Coronary artery (tissue), 2 donors: Measurements from ENCODE around the gene CSNK2A1.

Experiments
- DNase-seq: peaks from one replicate; pipeline ENCODE4 v3.0.0-alpha.2; 2017; ENCODE audit warnings: low spot score
- H3K27ac ChIP-seq, 2 donors: fragments of 200-600 bp; sonication (generic); one replicate each; pipeline ENCODE4 v1.5.1; 2016 to 2019
- H3K4me3 ChIP-seq: fragments of 200-600 bp; sonication (generic); 2 replicates; pipeline ENCODE4 v1.5.1; 2016; ENCODE audit warnings: mild to moderate bottlenecking, moderate library complexity
- TF ChIP-seq, protein P1 (sequence below): fragments of 200-600 bp; sonication (generic); IDR thresholded peaks from one replicate; pipeline ENCODE4 v1.5.1; 2019; ENCODE audit warnings: antibody characterized with exemption

The CSNK2A1 gene

DNA sequence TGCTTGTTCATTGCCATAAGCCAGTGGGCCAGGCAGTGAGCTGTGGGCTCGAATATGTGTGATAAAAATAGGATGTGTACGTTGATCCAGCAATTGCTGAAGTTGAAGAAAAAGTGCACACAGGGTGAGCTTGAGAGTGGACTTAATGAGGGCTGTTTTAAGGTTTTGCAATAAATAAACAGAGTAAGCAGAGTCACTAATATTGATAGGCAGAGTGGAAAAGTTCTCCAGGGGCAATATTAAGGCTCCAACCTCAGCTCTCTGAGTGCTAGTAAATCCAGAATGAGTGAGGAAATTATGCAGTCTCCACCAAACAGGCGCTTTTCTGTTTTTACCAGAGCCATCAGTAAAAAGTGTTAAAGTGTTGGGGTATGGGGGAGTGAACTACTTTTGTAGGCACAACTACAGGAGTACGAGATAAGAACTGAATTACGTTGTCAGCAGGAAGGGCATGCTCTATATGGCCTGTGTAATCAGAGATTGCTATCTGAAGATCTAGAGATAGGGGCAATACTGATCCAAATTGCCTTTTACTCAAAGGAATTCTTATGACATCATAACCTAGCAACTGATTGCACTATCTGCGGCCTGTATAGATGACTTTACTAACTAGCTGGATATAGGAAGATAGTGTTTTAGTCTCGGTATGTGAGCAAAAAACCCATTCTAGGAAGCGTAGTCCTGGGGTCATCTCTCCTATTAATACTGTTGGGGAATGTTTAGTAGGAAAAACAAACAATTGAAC, 73.7 kb downstream of the CSNK2A1 start:
- H3K4me3 ChIP-seq, result no peak overlapping the region
- no peak for DNase-seq
- TF ChIP-seq, protein P1, sequence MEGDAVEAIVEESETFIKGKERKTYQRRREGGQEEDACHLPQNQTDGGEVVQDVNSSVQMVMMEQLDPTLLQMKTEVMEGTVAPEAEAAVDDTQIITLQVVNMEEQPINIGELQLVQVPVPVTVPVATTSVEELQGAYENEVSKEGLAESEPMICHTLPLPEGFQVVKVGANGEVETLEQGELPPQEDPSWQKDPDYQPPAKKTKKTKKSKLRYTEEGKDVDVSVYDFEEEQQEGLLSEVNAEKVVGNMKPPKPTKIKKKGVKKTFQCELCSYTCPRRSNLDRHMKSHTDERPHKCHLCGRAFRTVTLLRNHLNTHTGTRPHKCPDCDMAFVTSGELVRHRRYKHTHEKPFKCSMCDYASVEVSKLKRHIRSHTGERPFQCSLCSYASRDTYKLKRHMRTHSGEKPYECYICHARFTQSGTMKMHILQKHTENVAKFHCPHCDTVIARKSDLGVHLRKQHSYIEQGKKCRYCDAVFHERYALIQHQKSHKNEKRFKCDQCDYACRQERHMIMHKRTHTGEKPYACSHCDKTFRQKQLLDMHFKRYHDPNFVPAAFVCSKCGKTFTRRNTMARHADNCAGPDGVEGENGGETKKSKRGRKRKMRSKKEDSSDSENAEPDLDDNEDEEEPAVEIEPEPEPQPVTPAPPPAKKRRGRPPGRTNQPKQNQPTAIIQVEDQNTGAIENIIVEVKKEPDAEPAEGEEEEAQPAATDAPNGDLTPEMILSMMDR, result no peak
- no peak overlapping the region for H3K27ac ChIP-seq

DNA sequence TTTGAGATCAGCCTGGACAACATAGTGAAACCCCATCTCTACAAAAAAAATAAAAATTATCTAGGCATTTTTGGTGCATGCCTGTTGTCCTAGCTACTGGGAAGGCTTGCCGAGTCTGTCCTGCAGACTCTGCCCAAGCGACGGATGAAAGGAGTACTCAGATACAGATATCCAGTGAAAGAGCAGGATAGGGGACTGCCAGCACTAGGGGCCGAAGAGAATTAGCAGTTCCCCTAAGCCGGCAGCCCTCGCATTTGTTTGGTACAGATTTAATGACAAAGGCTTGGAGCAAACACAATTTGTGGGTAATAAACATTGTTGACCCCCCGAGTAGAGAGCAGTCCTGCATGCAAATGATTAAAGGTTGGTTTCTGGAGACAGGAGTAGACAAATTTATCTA, 75.8 kb downstream of the CSNK2A1 start:
- TF ChIP-seq, protein P1, result no peak
- DNase-seq, result no peak
- no peak overlapping the region for H3K4me3 ChIP-seq
- no peak overlapping the region for H3K27ac ChIP-seq

DNA sequence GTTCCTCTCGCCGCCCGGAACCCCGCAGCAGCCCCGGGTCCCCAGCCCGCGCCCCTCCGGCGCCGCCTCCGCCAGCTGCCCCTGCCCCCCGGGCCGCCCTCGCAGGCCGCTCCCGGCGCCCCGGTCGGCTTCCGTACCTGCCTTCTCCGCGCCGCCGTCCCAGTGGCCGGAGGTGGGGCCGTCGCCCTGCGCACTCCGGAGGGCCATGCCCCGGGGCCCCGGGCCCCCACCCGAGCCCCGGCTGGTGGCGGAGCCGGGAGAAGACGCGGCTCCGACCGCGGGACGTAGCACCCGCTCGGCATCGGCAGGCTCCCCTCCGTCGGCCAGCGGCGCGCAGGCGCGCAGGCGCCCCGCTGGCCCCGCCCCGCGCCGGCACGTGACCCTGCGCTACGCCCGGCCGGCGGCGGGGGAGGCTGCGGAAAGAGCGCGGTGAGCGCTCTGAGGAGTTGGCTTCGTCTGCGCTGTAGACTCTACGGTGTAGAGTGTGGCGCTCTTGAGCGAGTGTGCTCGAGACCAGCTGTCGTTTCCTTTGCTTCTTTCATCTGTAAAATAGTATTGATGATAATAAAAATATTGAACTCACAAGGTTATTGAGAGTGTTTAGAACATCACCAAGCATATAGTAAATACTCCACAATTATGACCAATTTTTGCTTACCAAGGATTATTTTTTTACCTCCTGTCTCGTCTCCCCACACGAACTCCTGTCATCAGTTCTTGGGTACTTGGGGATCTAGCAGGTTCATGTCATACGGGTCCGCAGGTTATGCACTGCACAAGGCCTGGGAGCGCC, 81.2 kb downstream of the CSNK2A1 start, which contains the start of gene TBC1D20:
Gene TBC1D20 (minus strand): TSS at position 335 of the 793 bp plus-strand sequence. CDS start 128 bp downstream, at position 207.
- TF ChIP-seq, protein P1, result no peak

DNA sequence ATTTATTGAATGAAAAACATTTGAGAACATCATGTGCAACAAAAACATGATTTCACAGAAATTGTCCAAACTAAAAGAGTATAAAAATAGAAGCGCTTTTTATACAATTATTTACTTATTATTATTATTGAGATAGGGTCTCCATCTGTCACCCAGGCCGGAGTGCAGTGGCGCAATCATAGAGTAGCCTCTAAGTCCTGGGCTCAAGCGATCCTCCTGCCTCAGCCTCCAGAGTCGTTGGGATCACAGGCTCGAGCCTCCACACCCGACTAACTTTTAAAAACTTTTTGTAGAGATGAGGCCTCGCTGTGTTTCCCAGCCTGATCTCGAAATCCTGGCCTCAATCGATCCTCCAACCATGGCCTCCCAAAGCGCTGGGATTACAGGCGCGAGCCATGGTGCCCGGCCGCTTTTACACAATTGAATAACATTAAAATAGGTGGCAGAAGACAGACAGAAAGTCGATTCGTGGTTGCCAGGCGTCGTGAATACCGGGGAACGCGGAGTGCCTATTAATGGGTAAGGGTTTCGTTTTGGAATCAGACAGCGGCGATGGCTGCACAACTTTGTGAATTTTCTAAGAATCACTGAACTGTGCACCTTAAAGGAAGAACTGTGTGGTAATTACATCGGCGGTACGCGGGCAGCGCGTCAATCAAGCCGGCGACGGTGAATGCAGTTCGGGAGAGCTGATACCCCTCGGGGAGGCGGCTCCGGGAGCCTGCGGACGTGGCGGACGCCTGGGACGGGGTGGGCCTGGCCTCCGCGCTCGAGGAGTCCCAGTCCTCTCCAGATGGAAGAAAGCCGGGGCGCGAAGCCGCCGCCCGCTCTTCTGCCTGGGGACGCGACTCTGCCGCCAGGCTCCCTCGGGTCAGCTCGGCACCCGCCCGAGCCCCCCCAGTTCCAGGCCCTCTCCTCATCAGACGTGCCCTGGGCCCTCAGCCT, 82.1 kb downstream of the CSNK2A1 start:
- TF ChIP-seq, protein P1, result no peak
- H3K27ac ChIP-seq, result peak overlapping the region; percentile 82 to 98
- H3K4me3 ChIP-seq, result peak overlapping the region; percentile 98
- peak; percentile 82 for DNase-seq

More for the DNA sequence above, 81.2 kb downstream of the CSNK2A1 start, which contains the start of gene TBC1D20:
- peak; percentile 83 for DNase-seq
- H3K4me3 ChIP-seq, result peak within 1 kb of the TSS; percentile 98
- peak within 1 kb of the TSS; percentile 82 to 98 for H3K27ac ChIP-seq

DNA sequence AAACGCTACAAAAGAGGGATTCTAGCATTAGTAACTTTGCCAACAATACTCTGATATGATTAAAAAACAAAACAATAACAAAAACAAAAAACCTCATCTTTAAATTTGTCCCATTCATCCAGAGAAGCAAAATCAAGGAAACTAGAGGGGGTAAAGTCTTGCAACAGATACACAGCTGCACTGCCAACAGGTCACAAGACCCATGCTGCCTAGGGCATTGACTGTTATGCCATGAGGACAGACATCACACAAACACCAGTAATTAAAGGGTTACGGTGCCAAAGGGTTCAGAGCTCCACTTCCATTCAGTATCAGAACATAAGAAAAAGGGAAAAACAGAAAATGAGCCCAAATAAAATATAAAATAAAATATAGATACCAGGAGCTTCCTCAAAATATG, 82.9 kb downstream of the CSNK2A1 start:
- no peak for DNase-seq

DNA sequence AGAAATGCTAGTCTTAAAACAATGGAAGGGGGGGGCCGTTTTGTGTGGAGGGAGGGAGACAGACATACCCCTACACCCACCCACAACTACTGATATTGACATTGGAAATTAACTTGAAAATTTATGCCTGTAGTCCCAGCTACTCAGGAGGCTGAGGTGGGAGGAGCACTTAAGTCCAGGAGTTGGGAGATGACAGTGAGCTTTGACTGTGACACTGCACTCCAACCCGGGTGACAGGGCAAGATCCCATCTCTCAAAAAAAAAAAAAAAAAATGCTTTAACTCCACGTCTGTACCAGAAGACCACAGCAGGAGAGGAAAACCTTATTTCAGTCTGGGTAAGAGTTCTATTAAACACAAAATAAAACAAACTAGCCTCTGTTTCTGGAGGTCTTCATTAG, 83.4 kb downstream of the CSNK2A1 start:
- Histone ChIP-seq H3K27ac (no peak overlapping the region), H3K4me3 (no peak overlapping the region)
- TF ChIP-seq, protein P1, result no peak
- DNase-seq, result no peak

More for the DNA sequence above, 82.9 kb downstream of the CSNK2A1 start:
- Histone ChIP-seq H3K4me3 (peak overlapping the region; percentile 98), H3K27ac (no peak overlapping the region)
- TF ChIP-seq, protein P1, result no peak
